SK-N-SH (cell line): Measurements from ENCODE around the gene SLC24A3. TPM values are rescaled to one million over a fixed set of nuclear protein-coding genes. Genes with fewer than 3 reads are reported as not detected.

ENCODE experiments used
- CTCF ChIA-PET: fragments of 300-600, 350-600 bp; formaldehyde crosslinking; extraction: SDS; loops from one replicate; lab custom pipeline; 2021; lab: Yijun Ruan, JAX
- POLR2A ChIA-PET: fragments of 350-600 bp; sonication (Branson Sonifier 250); formaldehyde crosslinking; extraction: SDS; loops from one replicate; lab custom pipeline; 2020; ENCODE audit warnings: antibody characterized with exemption, inconsistent platforms; lab: Yijun Ruan, JAX
- DNase-seq: peaks from one replicate; pipeline ENCODE4 v3.0.0; 2012
- H2AFZ ChIP-seq: fragments of 200-600 bp; sonication (generic); 2 replicates; pipeline ENCODE4 v1.8.1; 2016; ENCODE audit warnings: antibody characterized with exemption, mild to moderate bottlenecking, low read depth
- H3F3A ChIP-seq: fragments of 200-600 bp; sonication (generic); replicated peaks from 2 replicates; pipeline ENCODE3; 2016; ENCODE audit warnings: antibody characterized with exemption, mild to moderate bottlenecking; ENCODE audit not compliant: insufficient read depth
- H3K27ac ChIP-seq, 2 experiments: fragments of 200-500 bp in 1 of 2; fragments of 200-600 bp in 1 of 2; sonication (Bioruptor generic) in 1 of 2; sonication (generic), shearing (Covaris generic) in 1 of 2; 2 replicates each; pipeline versions ENCODE4 v1.5.1 to v1.6.1; 2014 to 2016; ENCODE audit warnings: low read depth in 2 of 2, inconsistent platforms in 1 of 2, low read length in 1 of 2, mild to moderate bottlenecking in 1 of 2, mixed read lengths in 1 of 2
- H3K27me3 ChIP-seq: fragments of 200-600 bp; sonication (generic), shearing (Covaris generic); 2 replicates; pipeline ENCODE4 v1.6.1; 2016; ENCODE audit warnings: mixed run types; ENCODE audit not compliant: insufficient read depth
- H3K36me3 ChIP-seq, 2 experiments: fragments of 200-500 bp in 1 of 2; fragments of 200-600 bp in 1 of 2; sonication (Bioruptor generic) in 1 of 2; sonication (generic) in 1 of 2; replicated peaks in 1 of 2; 2 replicates each; pipeline versions ENCODE3 to v1.5.1; 2014 to 2016; ENCODE audit warnings: low read length in 1 of 2, mild to moderate bottlenecking in 1 of 2; ENCODE audit not compliant: insufficient read depth in 2 of 2, control insufficient read depth in 1 of 2
- H3K4me1 ChIP-seq, 2 experiments: fragments of 200-500 bp in 1 of 2; fragments of 200-600 bp in 1 of 2; sonication (Bioruptor generic) in 1 of 2; sonication (generic), shearing (Covaris generic) in 1 of 2; 2 replicates each; pipeline versions ENCODE4 v1.5.1 to v1.6.1; 2014 to 2016; ENCODE audit warnings: low read depth in 1 of 2, low read length in 1 of 2, mixed run types in 1 of 2; ENCODE audit not compliant: insufficient read depth in 2 of 2, control insufficient read depth in 1 of 2
- H3K4me2 ChIP-seq: fragments of 200-600 bp; sonication (generic), shearing (Covaris generic); 2 replicates; pipeline ENCODE4 v1.6.1; 2017; ENCODE audit warnings: mixed run types
- H3K4me3 ChIP-seq, 2 experiments: fragments of 200-500 bp in 1 of 2; fragments of 200-600 bp in 1 of 2; sonication (Bioruptor generic) in 1 of 2; sonication (generic), shearing (Covaris generic) in 1 of 2; 2 replicates each; pipeline versions ENCODE4 v1.5.1 to v1.8.1; 2014 to 2016; ENCODE audit warnings: low read depth in 2 of 2, inconsistent platforms in 1 of 2, low read length in 1 of 2, mild to moderate bottlenecking in 1 of 2, mixed read lengths in 1 of 2, moderate library complexity in 1 of 2
- H3K79me2 ChIP-seq: fragments of 200-600 bp; sonication (generic); 2 replicates; pipeline ENCODE4 v1.8.1; 2017; ENCODE audit warnings: mild to moderate bottlenecking; ENCODE audit not compliant: insufficient read depth
- H3K9ac ChIP-seq: fragments of 200-600 bp; sonication (generic); 2 replicates; pipeline ENCODE4 v1.6.1; 2017; ENCODE audit warnings: mixed run types
- H3K9me2 ChIP-seq: fragments of 200-600 bp; sonication (generic); 2 replicates; pipeline ENCODE4 v1.6.1; 2017; ENCODE audit warnings: mixed run types
- H3K9me3 ChIP-seq: fragments of 200-600 bp; sonication (generic); 2 replicates; pipeline ENCODE4 v1.6.1; 2017; ENCODE audit warnings: mixed run types, mild to moderate bottlenecking, moderate library complexity
- H4K20me1 ChIP-seq: fragments of 200-600 bp; sonication (generic); 2 replicates; pipeline ENCODE4 v1.6.1; 2017; ENCODE audit warnings: mild to moderate bottlenecking, mixed run types; ENCODE audit not compliant: insufficient read depth
- CHD2 ChIP-seq: fragments of 150-350 bp; IDR thresholded peaks from 2 replicates; pipeline ENCODE4 v1.6.1; 2018; ENCODE audit warnings: low read length; ENCODE audit not compliant: partially characterized antibody
- CTCF ChIP-seq: fragments of 200-600 bp; sonication (generic); IDR thresholded peaks from 2 replicates; pipeline ENCODE4 v1.6.1; 2017; ENCODE audit warnings: antibody characterized with exemption, mild to moderate bottlenecking, moderate library complexity
- ELF1 ChIP-seq: IDR thresholded peaks from 2 replicates; pipeline ENCODE4 v1.4.0; 2012
- FOXM1 ChIP-seq: IDR thresholded peaks from 2 replicates; pipeline ENCODE4 v1.4.0; 2012; ENCODE audit warnings: low read depth, mild to moderate bottlenecking
- GATA2 ChIP-seq: sonication (generic); formaldehyde crosslinking; IDR thresholded peaks from 2 replicates; pipeline ENCODE4 v1.5.0; 2020; ENCODE audit warnings: mild to moderate bottlenecking, missing genetic modification reagents
- IRF3 ChIP-seq: fragments of 150-350 bp; IDR thresholded peaks from 2 replicates; pipeline ENCODE4 v1.6.1; 2016; ENCODE audit warnings: mild to moderate bottlenecking, low read depth, low read length
- JUND ChIP-seq: IDR thresholded peaks from 2 replicates; pipeline ENCODE4 v1.4.0; 2012
- MAX ChIP-seq: IDR thresholded peaks from 2 replicates; pipeline ENCODE4 v1.4.0; 2012; ENCODE audit warnings: low read depth
- MEF2A ChIP-seq: IDR thresholded peaks from 2 replicates; pipeline ENCODE4 v1.4.0; 2012; ENCODE audit warnings: low read depth, borderline replicate concordance
- MXI1 ChIP-seq: IDR thresholded peaks from 2 replicates; pipeline ENCODE4 v1.6.1; 2012; ENCODE audit warnings: mild to moderate bottlenecking, low read depth, low read length, improper control_type of control experiment
- NFIC ChIP-seq: IDR thresholded peaks from 2 replicates; pipeline ENCODE4 v1.4.0; 2012; ENCODE audit warnings: borderline replicate concordance
- NRF1 ChIP-seq: IDR thresholded peaks from 2 replicates; pipeline ENCODE4 v1.6.1; 2012; ENCODE audit warnings: low read depth, mild to moderate bottlenecking, low read length
- PBX3 ChIP-seq: IDR thresholded peaks from 2 replicates; pipeline ENCODE4; 2012
- RAD21 ChIP-seq: IDR thresholded peaks from 2 replicates; pipeline ENCODE4 v1.6.1; 2012; ENCODE audit warnings: mild to moderate bottlenecking, low read length
- RCOR1 ChIP-seq: fragments of 150-350 bp; IDR thresholded peaks from 2 replicates; pipeline ENCODE4 v1.6.1; 2017; ENCODE audit warnings: antibody characterized with exemption, low read length
- RFX5 ChIP-seq: IDR thresholded peaks from 2 replicates; pipeline ENCODE4 v1.6.1; 2012; ENCODE audit warnings: mild to moderate bottlenecking, improper control_type of control experiment, low read length
- RXRA ChIP-seq: IDR thresholded peaks from 2 replicates; pipeline ENCODE4 v1.4.0; 2012; ENCODE audit warnings: low read depth, mild to moderate bottlenecking, borderline replicate concordance
- SIN3A ChIP-seq: IDR thresholded peaks from 2 replicates; pipeline ENCODE4 v1.6.1; 2012; ENCODE audit warnings: low read depth, mild to moderate bottlenecking, low read length, moderate library complexity, borderline replicate concordance
- TAF1 ChIP-seq: IDR thresholded peaks from 2 replicates; pipeline ENCODE4 v1.6.1; 2012; ENCODE audit warnings: low read depth, mild to moderate bottlenecking, low read length, moderate library complexity, borderline replicate concordance
- TCF12 ChIP-seq: IDR thresholded peaks from 2 replicates; pipeline ENCODE4 v1.4.0; 2012
- TEAD4 ChIP-seq: IDR thresholded peaks from 2 replicates; pipeline ENCODE4 v1.4.0; 2012; ENCODE audit warnings: mild to moderate bottlenecking, borderline replicate concordance; ENCODE audit not compliant: insufficient read depth
- USF1 ChIP-seq: IDR thresholded peaks from 2 replicates; pipeline ENCODE4 v1.4.0; 2012; ENCODE audit warnings: low read depth, borderline replicate concordance
- YY1 ChIP-seq: IDR thresholded peaks from 2 replicates; pipeline ENCODE4 v1.4.0; 2012; ENCODE audit warnings: low read depth, mild to moderate bottlenecking
- WGBS: methylation state at CpG from one replicate; pipeline ENCODE4 v1.1.6; 2017; ENCODE audit warnings: low lambda C conversion rate; 5-methylcytosine and 5-hydroxymethylcytosine counted together
- polyA plus RNA-seq, 3 experiments: library from polyadenylated mRNA; depleted of rRNA; stranded (reverse); fragments of >200 nt; gene quantifications; 2 replicates each; pipeline ENCODE4 v1.2.3, GENCODE V29; 2012

Gene SLC24A3
- polyA plus RNA-seq, 1 of the 3 experiments (the other 2 are of a cell fraction), result not detected

- 10% methylated on average over 4 of the region's 4 CpGs for WGBS
- H3K27ac ChIP-seq, result no peak overlapping the region
- H3K4me3 ChIP-seq, result no peak overlapping the region
- H3K9ac ChIP-seq, result no peak overlapping the region
- no peak overlapping the region for H3K4me2 ChIP-seq
- no peaks in the 10 kb centered on the region for H3K9me3 ChIP-seq
- H3K79me2 ChIP-seq, result no peaks in the 10 kb centered on the region
- no peak for DNase-seq
- CTCF ChIA-PET, result interaction anchor here (1.1 to 6.0 kb wide), 3 partner anchors 14 to 48 kb away, joined by 3 to 50 read pairs (median 5); no protein-coding TSS in a partner anchor
- no peaks in the 10 kb centered on the region for H4K20me1 ChIP-seq
- H3K9me2 ChIP-seq, result no peaks in the 10 kb centered on the region
- H3K27me3 ChIP-seq, result peaks cover 6% of the 10 kb centered on the region; the same call in 1 of the 2 replicates
- H3K36me3 ChIP-seq, result no peaks in the 10 kb centered on the region
- no peak overlapping the region for H2AFZ ChIP-seq
- no peaks in the 10 kb centered on the region for H3K4me1 ChIP-seq
- POLR2A ChIA-PET, result no interaction called here
- H3F3A ChIP-seq, result no peaks in the 10 kb centered on the region
- TF ChIP-seq MXI1, result no peak
- TF ChIP-seq NFIC, result no peak
- TF ChIP-seq IRF3, result no peak
- no peak for TF ChIP-seq MEF2A
- no peak for TF ChIP-seq ELF1
- TF ChIP-seq RXRA, result no peak
- no peak for TF ChIP-seq TAF1
- TF ChIP-seq FOXM1, result no peak
Measured at GRCh38 chr20:19676202-19676601, 463.8 kb downstream of the SLC24A3 start.

- Histone ChIP-seq H3K4me1 (no peaks in the 10 kb centered on the region), H3K9me2 (no peaks in the 10 kb centered on the region), H3K9ac (no peak overlapping the region), H3K27me3 (peaks cover 3% of the 10 kb centered on the region; the same call in 1 of the 2 replicates), H3K36me3 (no peaks in the 10 kb centered on the region), H3F3A (no peaks in the 10 kb centered on the region), H4K20me1 (no peaks in the 10 kb centered on the region), H2AFZ (no peak overlapping the region), H3K9me3 (no peaks in the 10 kb centered on the region), H3K4me3 (no peak overlapping the region), H3K4me2 (no peak overlapping the region), H3K27ac (no peak overlapping the region), H3K79me2 (no peaks in the 10 kb centered on the region)
- ChIA-PET POLR2A (no interaction called here), CTCF (interaction anchor here (1.5 kb wide), 1 partner anchor 16 kb away, joined by 5 read pairs; no protein-coding TSS in a partner anchor)
- 65% methylated on average over 5 of the region's 5 CpGs for WGBS
- DNase-seq, result no peak
- TF ChIP-seq MAX, result no peak
- TF ChIP-seq NRF1, result no peak
- TF ChIP-seq YY1, result no peak
- TF ChIP-seq RFX5, result no peak
- no peak for TF ChIP-seq PBX3
- no peak for TF ChIP-seq IRF3
- TF ChIP-seq RAD21, result no peak
- no peak for TF ChIP-seq CTCF
- no peak for TF ChIP-seq USF1
- no peak for TF ChIP-seq GATA2
- TF ChIP-seq RCOR1, result no peak
- no peak for TF ChIP-seq TAF1
- TF ChIP-seq SIN3A, result no peak
- no peak for TF ChIP-seq CHD2
- no peak for TF ChIP-seq MEF2A
- no peak for TF ChIP-seq TEAD4
- TF ChIP-seq TCF12, result no peak
- no peak for TF ChIP-seq JUND
Measured at GRCh38 chr20:19677336-19677735, 464.9 kb downstream of the SLC24A3 start.
